Measurements from ENCODE around the gene FHOD3. TPM values are rescaled to one million over a fixed set of nuclear protein-coding genes. Genes with fewer than 3 reads are reported as not detected.

The FHOD3 gene
- total RNA-seq, 1 donor from 2014 or later = 5.9 TPM

DNA sequence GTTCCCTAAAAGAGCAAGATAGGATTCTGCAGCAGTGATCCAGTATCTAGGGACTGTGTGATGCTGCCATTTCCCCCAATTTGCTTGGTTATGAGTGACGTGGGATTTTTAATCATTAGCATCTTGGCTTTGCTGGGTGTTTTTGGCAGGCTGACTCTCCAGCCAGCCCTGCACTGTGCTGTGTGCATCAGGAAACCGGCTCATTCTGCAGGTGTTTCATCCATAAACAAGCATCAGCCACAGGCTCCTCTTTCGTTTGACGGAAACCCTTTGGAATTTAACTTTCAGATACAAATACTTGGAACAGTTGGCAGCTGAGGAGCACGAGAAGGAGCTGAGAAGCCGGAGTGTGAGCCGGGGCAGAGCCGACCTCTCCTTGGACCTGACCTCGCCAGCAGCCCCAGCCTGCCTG is 395.4 kb downstream of the FHOD3 start:
- Mint-ChIP-seq H3K4me1 (ENCODE audit: low read depth, unreplicated experiment) (no peaks in the 10 kb centered on the region), H3K9me3 (ENCODE audit: unreplicated experiment) (no peaks in the 10 kb centered on the region), H3K27ac (ENCODE audit: unreplicated experiment) (no peak overlapping the region), H3K27me3 (ENCODE audit: low read depth, unreplicated experiment) (peaks cover 6% of the 10 kb centered on the region), H3K4me3 (ENCODE audit: unreplicated experiment) (no peak overlapping the region), H3K36me3 (ENCODE audit: low read depth, unreplicated experiment) (no peaks in the 10 kb centered on the region)
- FAIRE-seq (no peak), DNase-seq (ENCODE audit: low read depth) (peak; percentile 80)
- peak overlapping the region; percentile 72 for H3K4me2 ChIP-seq (ENCODE audit: low read length)
- H3K27me3 ChIP-seq (ENCODE audit: insufficient read depth, low read length) = no peaks in the 10 kb centered on the region
- TF ChIP-seq, protein P1, sequence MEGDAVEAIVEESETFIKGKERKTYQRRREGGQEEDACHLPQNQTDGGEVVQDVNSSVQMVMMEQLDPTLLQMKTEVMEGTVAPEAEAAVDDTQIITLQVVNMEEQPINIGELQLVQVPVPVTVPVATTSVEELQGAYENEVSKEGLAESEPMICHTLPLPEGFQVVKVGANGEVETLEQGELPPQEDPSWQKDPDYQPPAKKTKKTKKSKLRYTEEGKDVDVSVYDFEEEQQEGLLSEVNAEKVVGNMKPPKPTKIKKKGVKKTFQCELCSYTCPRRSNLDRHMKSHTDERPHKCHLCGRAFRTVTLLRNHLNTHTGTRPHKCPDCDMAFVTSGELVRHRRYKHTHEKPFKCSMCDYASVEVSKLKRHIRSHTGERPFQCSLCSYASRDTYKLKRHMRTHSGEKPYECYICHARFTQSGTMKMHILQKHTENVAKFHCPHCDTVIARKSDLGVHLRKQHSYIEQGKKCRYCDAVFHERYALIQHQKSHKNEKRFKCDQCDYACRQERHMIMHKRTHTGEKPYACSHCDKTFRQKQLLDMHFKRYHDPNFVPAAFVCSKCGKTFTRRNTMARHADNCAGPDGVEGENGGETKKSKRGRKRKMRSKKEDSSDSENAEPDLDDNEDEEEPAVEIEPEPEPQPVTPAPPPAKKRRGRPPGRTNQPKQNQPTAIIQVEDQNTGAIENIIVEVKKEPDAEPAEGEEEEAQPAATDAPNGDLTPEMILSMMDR (IDR thresholded peaks at IDR 0.05; ENCODE audit: insufficient read depth, low read depth, low read length) = no peak
- TF ChIP-seq EZH2 (IDR thresholded peaks at IDR 0.05; ENCODE audit: insufficient read depth, low read length) = no peak
- no peak overlapping the region for H2AFZ ChIP-seq (ENCODE audit: low read depth, low read length)
- H3K4me1 ChIP-seq (ENCODE audit: insufficient read depth, low read length) = peaks cover 22% of the 10 kb centered on the region
- no peaks in the 10 kb centered on the region for H3K9me3 ChIP-seq (ENCODE audit: insufficient read depth, low read depth, low read length)
- no peaks in the 10 kb centered on the region for H4K20me1 ChIP-seq (ENCODE audit: insufficient read depth, low read length)
- no peaks in the 10 kb centered on the region for H3K36me3 ChIP-seq (ENCODE audit: insufficient read depth, low read length)
- peak overlapping the region; percentile 13 for H3K4me3 ChIP-seq (ENCODE audit: insufficient read depth, low read depth, low read length)
- H3K79me2 ChIP-seq (ENCODE audit: insufficient read depth, low read length) = no peaks in the 10 kb centered on the region
- peak overlapping the region; percentile 47 for H3K9ac ChIP-seq (ENCODE audit: low read length)
- peak overlapping the region; percentile 66 for H3K27ac ChIP-seq (ENCODE audit: low read depth, low read length)

DNA sequence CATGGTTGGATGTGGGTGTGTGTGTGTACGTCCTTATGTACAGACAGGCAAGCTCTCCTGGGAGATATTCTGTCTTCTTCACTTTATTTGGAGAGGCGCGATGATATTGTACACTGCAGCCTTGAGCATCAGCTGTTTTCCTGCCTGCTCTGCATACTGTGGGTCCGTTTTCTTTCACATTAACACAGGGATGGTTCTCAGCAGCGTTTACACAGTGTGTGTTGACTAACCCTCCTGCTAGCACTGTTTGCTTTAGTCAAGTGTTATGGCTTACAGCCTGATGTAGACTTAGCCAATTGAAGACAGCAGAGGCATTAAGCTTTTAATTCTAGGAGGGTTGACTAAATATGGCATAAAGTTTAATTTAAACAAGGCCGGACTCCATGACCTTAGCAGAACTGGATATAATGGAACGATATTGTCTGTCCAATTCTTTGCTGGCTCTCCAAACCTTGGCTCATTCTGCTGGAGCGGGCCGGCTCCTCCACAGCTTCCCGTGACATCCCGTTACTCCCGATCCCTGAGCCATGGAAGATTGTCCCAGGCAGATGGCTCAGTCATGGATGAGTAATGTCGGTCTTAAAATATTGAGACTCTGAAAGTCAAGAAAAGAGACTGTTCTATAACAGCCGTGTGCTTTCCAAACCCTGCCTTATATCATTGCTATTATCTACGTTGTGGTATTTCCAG is 396.6 kb downstream of the FHOD3 start:
- FAIRE-seq (peak; percentile 83), DNase-seq (ENCODE audit: low read depth) (no peak)
- no peaks in the 10 kb centered on the region for H3K9me3 ChIP-seq (ENCODE audit: insufficient read depth, low read depth, low read length)
- peaks cover 6% of the 10 kb centered on the region for H3K27me3 Mint-ChIP-seq (ENCODE audit: low read depth, unreplicated experiment)
- no peaks in the 10 kb centered on the region for H3K36me3 ChIP-seq (ENCODE audit: insufficient read depth, low read length)
- no peak overlapping the region for H3K27ac Mint-ChIP-seq (ENCODE audit: unreplicated experiment)
- H3K4me1 Mint-ChIP-seq (ENCODE audit: low read depth, unreplicated experiment) = no peaks in the 10 kb centered on the region
- H4K20me1 ChIP-seq (ENCODE audit: insufficient read depth, low read length) = no peaks in the 10 kb centered on the region
- H3K9ac ChIP-seq (ENCODE audit: low read length) = no peak overlapping the region
- H3K4me3 ChIP-seq (ENCODE audit: insufficient read depth, low read depth, low read length) = peak overlapping the region; percentile 15
- no peak overlapping the region for H3K4me3 Mint-ChIP-seq (ENCODE audit: unreplicated experiment)
- no peaks in the 10 kb centered on the region for H3K27me3 ChIP-seq (ENCODE audit: insufficient read depth, low read length)
- H3K4me1 ChIP-seq (ENCODE audit: insufficient read depth, low read length) = peaks cover 27% of the 10 kb centered on the region
- no peak for TF ChIP-seq EZH2 (IDR thresholded peaks at IDR 0.05; ENCODE audit: insufficient read depth, low read length)
- TF ChIP-seq, protein P1 (IDR thresholded peaks at IDR 0.05; ENCODE audit: insufficient read depth, low read depth, low read length) = no peak
- no peak overlapping the region for H2AFZ ChIP-seq (ENCODE audit: low read depth, low read length)
- peak overlapping the region; percentile 41 for H3K4me2 ChIP-seq (ENCODE audit: low read length)
- H3K79me2 ChIP-seq (ENCODE audit: insufficient read depth, low read length) = no peaks in the 10 kb centered on the region
- H3K27ac ChIP-seq (ENCODE audit: low read depth, low read length) = no peak overlapping the region
- no peaks in the 10 kb centered on the region for H3K9me3 Mint-ChIP-seq (ENCODE audit: unreplicated experiment)
- H3K36me3 Mint-ChIP-seq (ENCODE audit: low read depth, unreplicated experiment) = no peaks in the 10 kb centered on the region

DNA sequence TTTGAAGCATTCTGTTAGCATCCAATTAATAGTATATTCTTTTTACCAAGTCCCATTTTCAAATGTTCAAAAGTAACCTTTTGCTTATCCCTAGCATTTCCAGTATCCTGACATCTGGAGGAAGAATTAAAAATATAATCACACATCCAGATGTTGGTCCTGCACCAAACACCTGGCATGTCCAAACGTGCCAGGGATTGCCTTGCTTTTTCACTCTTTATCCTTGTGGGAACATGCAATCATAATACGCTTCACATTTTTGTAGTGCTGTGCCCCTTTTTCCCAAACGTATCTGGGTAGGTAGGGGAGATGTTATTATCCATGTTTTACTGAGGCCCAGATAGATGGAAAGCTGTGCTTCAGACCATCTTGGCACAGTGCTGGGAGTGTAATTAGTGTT is 398.3 kb downstream of the FHOD3 start:
- Mint-ChIP-seq H3K36me3 (ENCODE audit: low read depth, unreplicated experiment) (peaks cover 6% of the 10 kb centered on the region), H3K4me1 (ENCODE audit: low read depth, unreplicated experiment) (no peaks in the 10 kb centered on the region), H3K4me3 (ENCODE audit: unreplicated experiment) (no peak overlapping the region), H3K27me3 (ENCODE audit: low read depth, unreplicated experiment) (peaks cover 9% of the 10 kb centered on the region), H3K27ac (ENCODE audit: unreplicated experiment) (no peak overlapping the region), H3K9me3 (ENCODE audit: unreplicated experiment) (peaks cover 2% of the 10 kb centered on the region)
- Histone ChIP-seq H3K36me3 (ENCODE audit: insufficient read depth, low read length) (no peaks in the 10 kb centered on the region), H2AFZ (ENCODE audit: low read depth, low read length) (no peak overlapping the region), H4K20me1 (ENCODE audit: insufficient read depth, low read length) (no peaks in the 10 kb centered on the region), H3K79me2 (ENCODE audit: insufficient read depth, low read length) (no peaks in the 10 kb centered on the region), H3K9ac (ENCODE audit: low read length) (no peak overlapping the region), H3K4me2 (ENCODE audit: low read length) (no peak overlapping the region), H3K4me3 (ENCODE audit: insufficient read depth, low read depth, low read length) (no peak overlapping the region), H3K9me3 (ENCODE audit: insufficient read depth, low read depth, low read length) (no peaks in the 10 kb centered on the region), H3K4me1 (ENCODE audit: insufficient read depth, low read length) (peaks cover 27% of the 10 kb centered on the region), H3K27me3 (ENCODE audit: insufficient read depth, low read length) (no peaks in the 10 kb centered on the region), H3K27ac (ENCODE audit: low read depth, low read length) (no peak overlapping the region)
- FAIRE-seq = no peak
- no peak for DNase-seq (ENCODE audit: low read depth)
- TF ChIP-seq, protein P1 (IDR thresholded peaks at IDR 0.05; ENCODE audit: insufficient read depth, low read depth, low read length) = no peak
- TF ChIP-seq EZH2 (IDR thresholded peaks at IDR 0.05; ENCODE audit: insufficient read depth, low read length) = no peak
